IPS-20b (cell line): ENCODE data around the gene PDCD6IP.

Source experiments
- H3K27ac ChIP-seq: one replicate; pipeline ENCODE4 v1.5.1; 2013; ENCODE audit warnings: low read length
- H3K27me3 ChIP-seq: 2 replicates; pipeline ENCODE4 v1.6.1; 2013; ENCODE audit warnings: mild to moderate bottlenecking, low read length, inconsistent platforms; ENCODE audit not compliant: insufficient read depth
- H3K36me3 ChIP-seq: 2 replicates; pipeline ENCODE4 v1.6.1; 2013; ENCODE audit warnings: low read depth, mild to moderate bottlenecking, inconsistent platforms, low read length, moderate library complexity; ENCODE audit not compliant: insufficient read depth
- H3K4me1 ChIP-seq: 2 replicates; pipeline ENCODE4 v1.6.1; 2013; ENCODE audit warnings: mild to moderate bottlenecking, control low read depth, inconsistent platforms, low read length, moderate library complexity; ENCODE audit not compliant: insufficient read depth
- H3K4me3 ChIP-seq: 2 replicates; pipeline ENCODE4 v1.5.1; 2013; ENCODE audit warnings: mild to moderate bottlenecking, low read length, inconsistent platforms
- H3K9ac ChIP-seq: 2 replicates; pipeline ENCODE4 v1.6.1; 2013; ENCODE audit warnings: low read depth, mild to moderate bottlenecking, inconsistent platforms, low read length, moderate library complexity
- H3K9me3 ChIP-seq: 2 replicates; pipeline ENCODE4 v1.6.1; 2013; ENCODE audit warnings: mild to moderate bottlenecking, low read depth, low read length, inconsistent platforms; ENCODE audit not compliant: insufficient read depth

PDCD6IP gene

DNA sequence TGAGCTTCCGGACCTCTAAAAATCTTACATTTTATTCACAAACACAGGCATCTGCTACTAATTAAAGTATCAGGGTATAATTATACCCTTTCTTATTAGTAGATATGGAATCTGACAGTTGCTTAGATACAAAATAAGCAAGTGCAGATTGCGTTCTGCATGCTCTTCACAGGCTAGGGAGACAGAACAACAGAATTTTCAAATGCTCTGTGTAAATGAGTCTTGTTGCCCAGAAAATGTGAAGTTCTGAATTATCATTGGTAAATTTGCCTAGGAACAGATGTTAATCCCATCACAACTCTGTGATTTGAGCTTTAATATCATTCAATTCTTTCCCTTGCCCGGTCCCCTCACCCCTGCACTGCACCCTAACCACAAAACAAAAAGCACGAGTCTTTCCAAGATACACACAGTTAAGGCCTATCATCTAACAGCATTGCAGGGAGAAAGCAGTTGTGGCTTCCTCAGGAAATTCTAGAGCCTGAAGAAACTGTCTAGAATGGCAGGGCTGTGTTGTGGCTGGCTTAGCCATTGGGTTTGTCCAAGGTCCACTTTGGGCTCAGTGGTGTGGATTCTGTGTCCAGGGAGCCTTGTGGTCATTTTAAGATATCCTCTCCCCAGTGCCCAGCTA lies 119.8 kb downstream of the PDCD6IP start:
- H3K9me3 ChIP-seq = no peaks in the 10 kb centered on the region
- no peaks in the 10 kb centered on the region for H3K4me1 ChIP-seq
- no peak overlapping the region for H3K4me3 ChIP-seq
- H3K27me3 ChIP-seq = no peaks in the 10 kb centered on the region
- no peak overlapping the region for H3K9ac ChIP-seq
- no peak overlapping the region for H3K27ac ChIP-seq
- no peaks in the 10 kb centered on the region for H3K36me3 ChIP-seq
